Medulla oblongata (tissue), 1 donor: Measurements from ENCODE around the gene LRRC4C.
A peak's percentile ranks its signal among the peaks of the same experiment; 100 is the strongest.
"Not testable (repeated sequence)": the region's sequence is repeated elsewhere in the genome, so short reads cannot be mapped to it uniquely, and the experiment has no call there.

Experiments used
- DNase-seq: peaks from one replicate; pipeline ENCODE4 v3.0.0-alpha.2; 2015; ENCODE audit errors: extremely low spot score

LRRC4C gene

GRCh38 chr11:40877256-40877655 lies 582.2 kb downstream of the LRRC4C start:
- DNase-seq, result no peak

GRCh38 chr11:40867991-40868632 lies 591.3 kb downstream of the LRRC4C start:
- DNase-seq, result no peak

GRCh38 chr11:40857754-40858153 lies 601.7 kb downstream of the LRRC4C start:
- DNase-seq, result not testable (repeated sequence)

- DNase-seq, result no peak
Observed at GRCh38 chr11:40842750-40843339, 616.6 kb downstream of the LRRC4C start.

GRCh38 chr11:40841231-40841630 lies 618.2 kb downstream of the LRRC4C start:
- no peak for DNase-seq

GRCh38 chr11:40838181-40838683 lies 621.2 kb downstream of the LRRC4C start:
- DNase-seq, result no peak

- DNase-seq, result no peak
Observed at GRCh38 chr11:40827116-40827515, 632.3 kb downstream of the LRRC4C start.

- no peak for DNase-seq
Observed at GRCh38 chr11:40826601-40827000, 632.9 kb downstream of the LRRC4C start.

- no peak for DNase-seq
Observed at GRCh38 chr11:40825201-40825834, 634.1 kb downstream of the LRRC4C start.

GRCh38 chr11:40819230-40819629 lies 640.2 kb downstream of the LRRC4C start:
- no peak for DNase-seq

GRCh38 chr11:40816976-40817375 lies 642.5 kb downstream of the LRRC4C start:
- DNase-seq, result no peak

GRCh38 chr11:40797981-40798380 lies 661.5 kb downstream of the LRRC4C start:
- DNase-seq, result no peak

GRCh38 chr11:40787224-40787623 lies 672.2 kb downstream of the LRRC4C start:
- DNase-seq, result no peak

- DNase-seq, result no peak
Observed at GRCh38 chr11:40763046-40763445, 696.4 kb downstream of the LRRC4C start.

GRCh38 chr11:40759341-40759740 lies 700.1 kb downstream of the LRRC4C start:
- DNase-seq, result no peak

- no peak for DNase-seq
Observed at GRCh38 chr11:40754297-40754696, 705.2 kb downstream of the LRRC4C start.

- no peak for DNase-seq
Observed at GRCh38 chr11:40746282-40746681, 713.2 kb downstream of the LRRC4C start.

GRCh38 chr11:40732132-40732531 lies 727.3 kb downstream of the LRRC4C start:
- peak; percentile 20 for DNase-seq

GRCh38 chr11:40722179-40722795 lies 737.2 kb downstream of the LRRC4C start:
- peak; percentile 39 for DNase-seq

GRCh38 chr11:40716344-40717130 lies 742.9 kb downstream of the LRRC4C start:
- no peak for DNase-seq

- no peak for DNase-seq
Observed at GRCh38 chr11:40713083-40713482, 746.4 kb downstream of the LRRC4C start.

- DNase-seq, result no peak
Observed at GRCh38 chr11:40701027-40701426, 758.4 kb downstream of the LRRC4C start.
